Measurements from ENCODE around the gene POLR2A. TPM values are rescaled to one million over a fixed set of nuclear protein-coding genes. Genes with fewer than 3 reads are reported as not detected.
"Not testable (repeated sequence)": the region's sequence is repeated elsewhere in the genome, so short reads cannot be mapped to it uniquely, and the experiment has no call there.

The POLR2A gene
- total and polyA plus RNA-seq, 4 donors: 50.3 to 92.7 (median 76.4) TPM

GRCh38 chr17:7478276-7479212, 5.6 kb upstream of the POLR2A start:
- H3K4me1 ChIP-seq (ENCODE audit: control insufficient read depth, insufficient read depth, low read length): peaks cover 62% of the 10 kb centered on the region
- WGBS (ENCODE audit: insufficient coverage): 20% methylated on average over 36 of the region's 40 CpGs
- peak overlapping the region; percentile 94 for H3K27ac ChIP-seq (ENCODE audit: low read depth, low read length)
- no peaks in the 10 kb centered on the region for H3K27me3 ChIP-seq (ENCODE audit: control insufficient read depth, insufficient read depth, low read length)
- H3K9me3 ChIP-seq (ENCODE audit: control insufficient read depth, insufficient read depth, low read length): no peaks in the 10 kb centered on the region
- H3K36me3 ChIP-seq (ENCODE audit: control insufficient read depth, insufficient read depth, low read length): peaks cover 12% of the 10 kb centered on the region
- peak in 2 of 6 donors; percentile 23 to 75 for DNase-seq (ENCODE audit: low read depth in 4 of 6, low spot score in 6 of 6)
- peak overlapping the region; percentile 65 for H3K4me3 ChIP-seq (ENCODE audit: low read depth, low read length)

DNA sequence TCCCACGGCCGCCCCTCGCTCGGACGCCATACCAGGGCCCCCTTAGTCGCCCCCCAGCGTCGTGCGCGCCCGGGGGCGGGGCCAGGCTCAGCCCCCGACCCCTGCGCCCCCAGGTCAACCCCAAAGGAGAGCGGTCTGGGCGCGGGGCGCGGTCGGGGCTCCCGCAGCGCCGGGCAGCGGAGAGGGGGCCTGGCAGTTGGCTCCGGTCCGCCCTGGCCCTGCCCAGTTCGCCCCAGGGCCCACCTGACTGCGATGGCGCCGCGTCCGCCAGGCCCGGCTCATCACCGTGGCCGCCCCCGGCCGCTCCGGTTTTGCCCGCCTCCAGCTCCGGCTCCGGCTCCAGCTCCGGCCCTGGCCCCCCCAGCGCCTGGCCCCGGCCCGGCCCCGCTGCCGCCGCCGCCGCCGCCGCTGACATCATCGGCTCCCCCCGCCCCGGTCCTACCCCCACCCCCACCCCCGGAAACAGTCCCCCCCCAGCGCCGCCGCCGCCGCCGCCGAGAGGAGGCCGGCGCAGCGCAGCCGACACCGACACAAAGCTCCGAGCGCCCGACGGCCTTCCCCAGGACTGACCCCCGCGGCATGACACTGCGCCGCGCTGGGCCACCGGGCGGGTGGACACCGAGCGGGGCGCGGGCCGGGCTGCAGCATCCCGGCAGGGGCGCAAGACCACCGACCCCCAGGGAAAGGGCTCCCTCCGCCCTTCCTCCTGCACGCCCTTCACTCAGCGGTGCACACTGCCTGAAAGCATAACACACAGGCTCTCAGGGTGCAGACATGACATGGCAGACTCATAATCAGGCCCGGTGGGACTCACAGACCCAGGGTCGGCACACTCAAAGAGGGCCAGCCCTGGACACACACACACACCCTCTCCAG, 4.7 kb upstream of the POLR2A start, which contains the start of gene ZBTB4:
Gene ZBTB4, minus strand, starts transcription at position 419 of the 876 bp plus-strand sequence. CDS start 12,830 bp downstream, outside the sequence.
- 0% methylated on average over 77 of the region's 92 CpGs for WGBS (ENCODE audit: insufficient coverage)
- peaks cover 7% of the 10 kb centered on the region for H3K36me3 ChIP-seq (ENCODE audit: control insufficient read depth, insufficient read depth, low read length)
- peak within 1 kb of the TSS; percentile 94 for H3K27ac ChIP-seq (ENCODE audit: low read depth, low read length)
- DNase-seq (ENCODE audit: low read depth in 4 of 6, low spot score in 6 of 6): peak in 3 of 6 donors; percentile 47 to 84 (median 84)
- peaks cover 63% of the 10 kb centered on the region for H3K4me1 ChIP-seq (ENCODE audit: control insufficient read depth, insufficient read depth, low read length)
- H3K27me3 ChIP-seq (ENCODE audit: control insufficient read depth, insufficient read depth, low read length): no peaks in the 10 kb centered on the region
- H3K4me3 ChIP-seq (ENCODE audit: low read depth, low read length): peak within 1 kb of the TSS; percentile 65
- no peaks in the 10 kb centered on the region for H3K9me3 ChIP-seq (ENCODE audit: control insufficient read depth, insufficient read depth, low read length)

DNA sequence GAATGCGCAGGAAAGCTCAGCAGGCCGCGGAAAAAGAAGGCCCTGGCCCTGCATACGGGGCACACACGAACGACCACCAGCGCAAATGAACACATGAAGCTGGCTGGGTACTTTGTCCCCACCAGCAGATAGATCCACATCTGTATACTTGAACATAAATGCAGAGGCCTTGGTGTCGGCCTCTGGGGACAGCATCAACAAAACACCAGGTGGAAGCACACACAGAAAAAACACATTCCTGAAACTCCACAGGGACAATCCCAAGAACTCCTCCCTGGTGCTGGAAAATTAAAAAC, 4.1 kb upstream of the POLR2A start:
- Histone ChIP-seq H3K27me3 (ENCODE audit: control insufficient read depth, insufficient read depth, low read length) (no peaks in the 10 kb centered on the region), H3K9me3 (ENCODE audit: control insufficient read depth, insufficient read depth, low read length) (no peaks in the 10 kb centered on the region), H3K27ac (ENCODE audit: low read depth, low read length) (peak overlapping the region; percentile 94), H3K36me3 (ENCODE audit: control insufficient read depth, insufficient read depth, low read length) (peaks cover 7% of the 10 kb centered on the region), H3K4me3 (ENCODE audit: low read depth, low read length) (peak overlapping the region; percentile 65), H3K4me1 (ENCODE audit: control insufficient read depth, insufficient read depth, low read length) (peaks cover 63% of the 10 kb centered on the region)
- no peak for DNase-seq (ENCODE audit: low read depth in 4 of 6, low spot score in 6 of 6)
- 7% methylated on average over 5 of the region's 8 CpGs for whole genome bisulfite sequencing (ENCODE audit: insufficient coverage)

GRCh38 chr17:7481275-7481674, 2.9 kb upstream of the POLR2A start, which contains the start of gene SLC35G6:
Gene SLC35G6, plus strand, starts transcription at chr17:7481446. Its CDS starts 71 bp downstream, at chr17:7481517.
- not testable (repeated sequence) for H3K9me3 ChIP-seq (ENCODE audit: control insufficient read depth, insufficient read depth, low read length); DNase-seq (ENCODE audit: low read depth in 4 of 6, low spot score in 6 of 6); H3K27me3 ChIP-seq (ENCODE audit: control insufficient read depth, insufficient read depth, low read length); H3K36me3 ChIP-seq (ENCODE audit: control insufficient read depth, insufficient read depth, low read length)
- peak within 1 kb of the TSS; percentile 65 for H3K4me3 ChIP-seq (ENCODE audit: low read depth, low read length)
- H3K27ac ChIP-seq (ENCODE audit: low read depth, low read length): peak within 1 kb of the TSS; percentile 94
- H3K4me1 ChIP-seq (ENCODE audit: control insufficient read depth, insufficient read depth, low read length): peaks cover 68% of the 10 kb centered on the region
- WGBS (ENCODE audit: insufficient coverage): no CpG with 5 or more reads among the region's 4 CpGs

GRCh38 chr17:7481842-7482741, 2.1 kb upstream of the POLR2A start:
- not testable (repeated sequence) for DNase-seq (ENCODE audit: low read depth in 4 of 6, low spot score in 6 of 6); H3K9me3 ChIP-seq (ENCODE audit: control insufficient read depth, insufficient read depth, low read length); H3K36me3 ChIP-seq (ENCODE audit: control insufficient read depth, insufficient read depth, low read length); H3K27me3 ChIP-seq (ENCODE audit: control insufficient read depth, insufficient read depth, low read length); H3K27ac ChIP-seq (ENCODE audit: low read depth, low read length); H3K4me3 ChIP-seq (ENCODE audit: low read depth, low read length)
- 87% methylated on average over 27 of the region's 31 CpGs for WGBS (ENCODE audit: insufficient coverage)
- H3K4me1 ChIP-seq (ENCODE audit: control insufficient read depth, insufficient read depth, low read length): peaks cover 69% of the 10 kb centered on the region

DNA sequence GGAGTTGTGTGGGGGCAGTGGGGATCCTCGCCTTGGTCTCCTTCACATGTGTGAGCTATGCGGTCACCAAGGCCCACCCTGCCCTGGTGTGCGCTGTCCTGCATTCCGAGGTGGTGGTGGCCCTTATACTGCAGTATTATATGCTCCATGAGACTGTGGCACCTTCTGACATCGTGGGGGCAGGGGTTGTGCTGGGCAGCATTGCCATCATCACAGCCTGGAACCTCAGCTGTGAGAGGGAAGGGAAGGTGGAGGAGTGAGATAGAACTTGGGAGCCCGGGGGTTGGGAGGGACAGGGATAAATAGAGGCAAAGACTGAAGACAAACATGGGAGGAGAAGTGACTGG, 1.5 kb upstream of the POLR2A start:
- 83% methylated on average over 6 of the region's 6 CpGs for WGBS (ENCODE audit: insufficient coverage)
- not testable (repeated sequence) for DNase-seq (ENCODE audit: low read depth in 4 of 6, low spot score in 6 of 6); H3K36me3 ChIP-seq (ENCODE audit: control insufficient read depth, insufficient read depth, low read length); H3K27me3 ChIP-seq (ENCODE audit: control insufficient read depth, insufficient read depth, low read length); H3K9me3 ChIP-seq (ENCODE audit: control insufficient read depth, insufficient read depth, low read length)
- H3K4me3 ChIP-seq (ENCODE audit: low read depth, low read length): peak overlapping the region; percentile 86
- peaks cover 65% of the 10 kb centered on the region for H3K4me1 ChIP-seq (ENCODE audit: control insufficient read depth, insufficient read depth, low read length)
- peak overlapping the region; percentile 100 for H3K27ac ChIP-seq (ENCODE audit: low read depth, low read length)

DNA sequence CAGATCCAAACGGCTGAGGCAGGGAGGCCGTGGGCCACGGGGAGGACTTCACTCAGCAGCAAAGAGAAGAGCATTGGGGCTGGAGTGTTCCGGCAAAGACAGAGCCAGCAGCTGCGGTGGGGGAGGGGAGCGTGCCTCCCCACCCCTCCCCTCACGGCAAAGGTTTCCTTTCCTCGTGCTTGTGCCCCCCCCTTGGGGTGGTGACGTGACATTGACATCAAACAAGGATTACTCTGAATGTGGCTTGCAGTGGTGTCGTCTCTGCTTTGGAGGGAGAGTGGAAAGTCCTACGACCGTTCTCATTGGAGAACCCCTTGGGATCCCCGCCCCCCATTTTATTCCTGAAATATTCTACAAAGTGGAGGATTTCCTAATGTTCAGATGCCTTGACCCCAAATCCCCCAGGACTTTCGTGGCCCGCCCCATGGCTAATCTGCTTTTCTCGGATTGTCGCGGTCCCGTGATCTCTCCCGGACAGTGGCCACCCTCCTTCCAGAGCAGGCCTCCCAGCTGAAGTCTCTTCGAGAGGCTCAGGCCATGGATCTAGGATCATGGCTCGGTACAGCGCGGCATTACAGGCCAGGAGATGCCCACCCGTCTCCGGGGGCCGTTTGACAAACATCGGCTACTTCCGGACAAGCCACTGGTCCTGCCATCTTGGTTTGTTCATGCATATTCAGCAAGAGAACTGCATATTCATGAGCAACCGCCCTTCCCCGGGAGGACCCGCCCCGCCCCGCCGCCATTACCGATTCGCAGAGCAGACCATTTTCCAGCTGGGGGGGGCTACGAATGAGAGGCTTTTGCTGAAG, 705 bp upstream of the POLR2A start:
- Histone ChIP-seq H3K27ac (ENCODE audit: low read depth, low read length) (peak overlapping the region; percentile 100), H3K4me1 (ENCODE audit: control insufficient read depth, insufficient read depth, low read length) (peaks cover 59% of the 10 kb centered on the region), H3K4me3 (ENCODE audit: low read depth, low read length) (peak overlapping the region; percentile 86), H3K27me3 (ENCODE audit: control insufficient read depth, insufficient read depth, low read length) (no peaks in the 10 kb centered on the region), H3K36me3 (ENCODE audit: control insufficient read depth, insufficient read depth, low read length) (peaks cover 4% of the 10 kb centered on the region), H3K9me3 (ENCODE audit: control insufficient read depth, insufficient read depth, low read length) (no peaks in the 10 kb centered on the region)
- WGBS (ENCODE audit: insufficient coverage): under 1% methylated on average over 27 of the region's 38 CpGs
- peak; percentile 68 to 99 (median 86) for DNase-seq (ENCODE audit: low read depth in 4 of 6, low spot score in 6 of 6)

GRCh38 chr17:7484919-7485377, 782 bp downstream of the POLR2A start:
- DNase-seq (ENCODE audit: low read depth in 4 of 6, low spot score in 6 of 6): no peak
- no peaks in the 10 kb centered on the region for H3K27me3 ChIP-seq (ENCODE audit: control insufficient read depth, insufficient read depth, low read length)
- H3K9me3 ChIP-seq (ENCODE audit: control insufficient read depth, insufficient read depth, low read length): no peaks in the 10 kb centered on the region
- H3K4me1 ChIP-seq (ENCODE audit: control insufficient read depth, insufficient read depth, low read length): peaks cover 57% of the 10 kb centered on the region
- H3K4me3 ChIP-seq (ENCODE audit: low read depth, low read length): peak overlapping the region; percentile 86
- peak overlapping the region; percentile 100 for H3K27ac ChIP-seq (ENCODE audit: low read depth, low read length)
- 0% methylated on average over 11 of the region's 19 CpGs for WGBS (ENCODE audit: insufficient coverage)
- peaks cover 7% of the 10 kb centered on the region for H3K36me3 ChIP-seq (ENCODE audit: control insufficient read depth, insufficient read depth, low read length)

Data from spinal cord (tissue), 10 donors.